NOMO-1 treated with DMSO at 0.1 percent for 48 hours (cell line): ENCODE measurements around the gene SIX1.

Experiments
- DNase-seq: peaks from one replicate; lab custom pipeline; 2025; ENCODE audit not compliant: unreplicated experiment; lab: John Stamatoyannopoulos, UW

The SIX1 gene

GRCh38 chr14:60655898-60656685 is 6.8 kb upstream of the SIX1 start:
- DNase-seq, result no peak

DNA sequence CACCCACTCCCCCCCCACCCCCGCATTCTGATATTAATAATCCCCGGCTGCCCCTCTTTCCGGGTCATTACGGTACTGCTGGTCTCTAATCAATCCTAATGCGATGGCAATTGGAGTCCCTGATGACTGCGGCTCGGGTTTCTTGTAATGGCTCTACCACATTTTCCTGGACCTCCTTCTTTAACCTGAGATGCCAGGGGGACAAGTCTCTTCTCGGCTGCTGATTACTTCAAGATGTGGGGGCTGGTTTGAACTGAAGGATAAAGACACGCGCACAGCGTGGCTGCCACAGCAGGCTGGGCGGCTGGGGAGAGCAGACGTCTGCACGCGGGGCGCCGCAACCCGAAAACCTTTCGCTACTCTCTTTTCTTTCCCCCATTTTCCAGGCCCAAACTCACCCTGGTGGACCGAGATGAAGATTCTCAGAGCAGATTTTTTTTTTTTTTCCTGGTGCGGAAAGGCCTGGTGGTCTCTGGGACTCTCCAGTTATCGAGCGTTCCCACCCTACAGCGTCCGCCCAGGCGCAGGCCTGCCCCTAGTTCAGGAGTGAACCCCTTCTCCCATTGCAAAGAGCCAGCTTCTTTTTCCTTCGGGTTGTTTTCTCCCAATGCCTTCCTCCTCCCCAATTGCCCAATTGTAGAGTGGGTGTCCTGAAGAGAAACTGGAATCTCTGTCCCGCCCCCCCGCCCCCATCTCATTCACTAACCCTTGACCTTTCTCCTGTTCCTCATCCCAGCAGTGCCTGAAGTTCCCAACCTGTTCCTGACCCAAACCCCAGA is 6.0 kb upstream of the SIX1 start:
- DNase-seq, result no peak

DNA sequence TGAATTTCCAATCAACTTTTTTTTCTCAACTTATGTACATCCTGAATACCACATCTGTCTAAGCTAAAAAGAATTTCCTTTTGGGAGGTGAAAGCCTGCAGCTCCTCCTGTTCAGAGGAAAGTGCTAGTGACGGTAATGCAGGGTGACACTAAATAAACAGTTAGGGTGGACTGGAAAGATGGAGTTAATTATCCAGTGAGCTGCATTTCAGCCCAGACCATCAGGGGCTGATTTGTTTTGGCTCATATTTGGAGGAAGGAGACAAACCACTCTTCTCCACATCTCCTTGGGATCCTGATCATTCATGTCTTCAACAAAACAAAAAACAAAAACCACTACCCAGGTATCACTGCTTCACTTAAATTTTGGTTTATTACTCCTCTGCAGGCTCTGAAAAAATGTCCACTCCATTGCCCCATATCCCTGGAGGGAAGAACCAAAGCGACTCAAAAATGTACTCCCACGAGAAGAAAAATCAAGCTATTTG is 5.1 kb upstream of the SIX1 start:
- DNase-seq, result no peak

DNA sequence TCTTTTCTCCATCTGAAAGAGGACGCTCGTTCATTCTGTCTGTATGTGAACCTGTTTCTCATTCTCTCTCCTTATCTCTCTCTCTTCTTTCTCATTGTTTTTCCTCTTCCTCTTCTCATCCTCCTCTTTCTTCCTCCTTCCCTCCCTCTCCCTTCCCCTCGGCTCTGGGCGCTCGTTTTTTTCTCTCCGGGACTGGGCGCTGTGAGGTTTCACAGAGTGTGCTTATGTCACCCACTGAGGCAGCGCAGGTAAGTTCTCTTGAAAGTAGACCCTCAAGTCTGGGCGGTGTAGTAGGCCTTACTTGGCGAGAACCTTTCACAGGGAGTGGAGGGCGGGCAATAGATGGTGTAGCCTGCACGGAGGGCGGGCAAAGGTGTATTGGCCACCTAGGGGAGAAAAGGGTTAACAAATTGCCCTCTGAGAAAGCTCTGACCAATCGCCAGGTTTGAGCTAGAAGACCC is 4.5 kb upstream of the SIX1 start:
- DNase-seq, result no peak

- no peak for DNase-seq
Observed at GRCh38 chr14:60652674-60653651, 3.7 kb upstream of the SIX1 start.

GRCh38 chr14:60651796-60652673 is 2.8 kb upstream of the SIX1 start:
- no peak for DNase-seq

DNA sequence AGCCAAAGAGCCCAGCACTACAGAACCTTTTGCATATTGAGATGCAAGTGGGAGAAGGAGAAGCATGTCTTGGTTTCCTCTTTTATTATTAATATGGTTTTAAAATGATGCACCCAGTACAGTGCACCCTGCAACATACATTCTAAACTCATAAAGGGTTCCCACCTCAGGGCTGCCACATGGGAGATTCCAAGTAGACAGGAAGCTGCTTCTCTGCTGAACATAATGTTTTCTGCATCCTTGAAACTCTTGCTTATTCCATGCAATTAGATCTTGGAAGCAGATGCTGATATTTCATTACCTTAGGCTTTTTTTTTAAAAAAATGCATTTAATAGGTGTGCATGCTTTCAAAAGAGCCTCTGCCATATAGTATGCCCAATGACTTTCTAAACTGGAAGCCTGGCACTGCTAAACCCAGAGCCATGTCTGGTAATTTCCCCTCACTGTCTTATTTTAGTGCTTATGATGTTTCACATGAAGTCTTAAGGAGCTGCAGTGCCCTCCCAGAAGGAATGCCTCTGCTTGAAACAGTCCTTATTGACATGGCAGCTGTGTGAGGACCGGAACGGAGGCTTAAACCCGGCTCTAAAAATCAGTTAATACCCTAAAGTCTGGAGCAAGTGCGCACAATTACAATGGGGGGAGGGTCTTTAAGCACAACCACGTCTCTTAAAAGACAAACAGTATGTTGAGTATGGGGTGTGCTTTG is 2.0 kb upstream of the SIX1 start:
- DNase-seq, result no peak

DNA sequence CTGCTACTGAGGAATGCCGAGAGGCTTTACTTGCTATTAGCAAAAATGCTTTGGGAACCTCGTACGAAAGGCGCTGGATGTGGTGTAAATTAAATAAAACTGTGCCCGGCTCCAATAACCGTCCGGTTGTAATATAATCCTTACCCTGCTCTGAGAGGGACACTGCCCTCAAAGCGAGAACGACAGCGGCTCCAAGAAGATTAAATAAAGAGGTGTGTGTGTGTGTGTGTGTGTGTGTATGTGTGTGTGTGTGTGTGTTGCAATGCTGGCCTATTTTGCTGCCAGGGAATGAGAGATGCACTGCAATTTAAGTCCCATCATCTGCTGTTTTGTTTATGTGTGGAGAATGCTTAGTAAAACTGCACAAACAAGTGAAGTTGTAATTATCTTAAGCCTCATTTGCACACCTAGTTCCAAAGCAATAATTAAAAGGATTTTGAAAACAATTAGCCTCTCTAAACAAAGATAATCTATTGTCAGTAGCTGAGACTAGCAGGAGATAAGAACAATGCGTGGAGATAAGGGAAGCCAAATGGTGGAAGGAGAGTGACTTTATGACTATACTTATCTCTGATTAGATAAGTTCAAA is 1.2 kb upstream of the SIX1 start:
- DNase-seq, result no peak

- no peak for DNase-seq
Observed at GRCh38 chr14:60649875-60650372, 647 bp upstream of the SIX1 start.

DNA sequence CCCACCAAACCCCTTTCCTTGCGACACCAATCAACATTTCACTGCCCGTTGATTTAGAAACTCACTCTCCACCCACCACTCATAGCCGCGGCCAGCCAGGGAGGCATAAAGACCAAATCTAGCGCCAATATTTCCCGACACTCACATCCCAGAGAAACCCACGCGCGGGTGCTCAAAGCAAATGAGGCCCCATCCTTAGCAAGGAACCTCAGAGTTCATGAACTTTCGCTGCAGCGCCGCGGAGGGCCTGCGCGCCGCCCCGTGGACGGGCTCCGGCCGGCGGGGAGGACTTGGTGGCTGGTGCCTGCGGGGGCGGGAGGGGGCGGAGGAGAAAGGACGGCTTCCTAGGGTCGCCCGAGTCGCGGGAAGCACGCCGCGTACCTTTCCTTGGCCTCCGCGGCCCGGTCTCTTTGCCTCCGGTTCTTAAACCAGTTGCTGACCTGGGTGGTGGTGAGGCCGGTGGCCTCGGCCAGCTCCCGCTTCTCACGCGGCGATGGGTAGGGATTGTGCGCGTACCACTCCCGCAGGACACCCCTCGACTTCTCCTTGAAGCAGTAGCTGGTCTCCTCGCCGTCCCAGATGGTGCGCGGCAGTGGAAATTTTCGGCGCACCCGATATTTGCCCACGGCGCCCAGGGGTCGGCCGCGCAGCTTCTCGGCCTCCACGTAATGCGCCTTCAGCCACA is 886 bp downstream of the SIX1 start:
- no peak for DNase-seq

DNA sequence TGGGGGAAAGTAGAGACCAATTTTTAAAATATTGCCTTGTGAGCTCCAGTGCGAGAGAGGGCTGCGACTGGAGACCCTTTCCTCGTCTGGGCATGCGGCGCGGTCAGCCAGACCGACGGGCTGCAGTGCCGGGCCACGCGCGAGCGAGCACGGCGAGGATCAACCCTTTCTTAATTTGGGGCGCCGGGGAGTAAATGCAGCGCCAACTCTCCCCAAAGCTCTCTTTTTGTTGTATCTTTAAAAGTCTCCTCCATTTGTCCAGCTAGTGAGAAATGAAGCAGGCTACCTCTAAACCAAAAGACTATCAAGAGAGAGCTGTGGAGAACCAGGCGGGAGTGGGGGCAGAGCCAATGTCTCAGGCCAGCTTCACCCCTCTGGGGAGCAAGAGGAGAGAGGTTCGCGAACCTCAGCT is 1.4 kb downstream of the SIX1 start:
- no peak for DNase-seq

GRCh38 chr14:60647081-60647836 is 2.0 kb downstream of the SIX1 start:
- peak; percentile 24 for DNase-seq

GRCh38 chr14:60646226-60646818 is 3.0 kb downstream of the SIX1 start:
- no peak for DNase-seq

- DNase-seq, result no peak
Observed at GRCh38 chr14:60645126-60645741, 4.0 kb downstream of the SIX1 start.

DNA sequence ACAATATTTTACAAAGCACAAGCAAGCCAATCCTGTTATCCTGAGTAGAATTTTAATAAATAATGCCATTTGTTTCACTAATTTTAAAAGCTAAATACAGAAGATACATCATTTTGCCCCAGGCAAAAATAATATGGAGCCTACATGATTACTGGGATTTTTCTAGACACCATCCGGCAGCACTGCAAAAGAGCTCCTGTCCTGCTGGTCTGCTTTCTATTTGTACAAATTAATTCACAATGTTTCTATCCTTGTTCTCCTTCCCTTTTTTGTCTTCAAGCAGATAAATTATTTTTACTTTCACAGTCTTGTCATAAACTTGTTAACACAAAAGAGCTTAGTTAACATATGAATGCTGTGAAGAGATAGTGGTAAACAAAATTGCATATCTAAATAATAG is 4.6 kb downstream of the SIX1 start:
- no peak for DNase-seq

GRCh38 chr14:60643463-60644314 is 5.6 kb downstream of the SIX1 start:
- no peak for DNase-seq
